ENCODE data around the gene HS1BP3. TPM values are rescaled to one million over a fixed set of nuclear protein-coding genes. Genes with fewer than 3 reads are reported as not detected.

Gene HS1BP3
- polyA plus RNA-seq, 1 experiment: 14.2 TPM

GRCh38 chr2:20641123-20641985 lies 9.5 kb downstream of the HS1BP3 start:
- no peaks in the 10 kb centered on the region for H3K27me3 ChIP-seq (ENCODE audit: control insufficient read depth, insufficient read depth, low read length)
- H3K4me3 ChIP-seq (ENCODE audit: low read depth, low read length): no peak overlapping the region
- TF ChIP-seq CTCF (IDR thresholded peaks at IDR 0.05; ENCODE audit: low read depth, low read length): no peak
- no peak for DNase-seq (ENCODE audit: low read depth, low spot score)
- H3K27ac ChIP-seq (ENCODE audit: low read depth, low read length): no peak overlapping the region
- ChIA-PET CTCF (interaction anchor here (0.6 to 4.9 kb wide), 23 partner anchors 10 to 351 kb away, joined by 3 to 118 read pairs (median 11); partner anchors contain the start of genes HS1BP3 and RHOB), POLR2A (interaction anchor here (1.7 to 1.8 kb wide), 2 partner anchors 195 to 197 kb away, joined by 6 to 13 read pairs; partner anchors contain the start of gene RHOB)
- H3K9me3 ChIP-seq (ENCODE audit: control insufficient read depth, insufficient read depth, low read length): no peaks in the 10 kb centered on the region

GRCh38 chr2:20640411-20641122 lies 10.3 kb downstream of the HS1BP3 start:
- CTCF ChIA-PET: interaction anchor here (0.8 to 4.9 kb wide), 8 partner anchors 11 to 244 kb away, joined by 3 to 79 read pairs (median 15); partner anchors contain the start of gene HS1BP3
- POLR2A ChIA-PET: interaction anchor here (1.7 kb wide), 1 partner anchor 194 kb away, joined by 7 read pairs; the partner anchor contains the start of gene RHOB
- H3K27ac ChIP-seq (ENCODE audit: low read depth, low read length): no peak overlapping the region

DNA sequence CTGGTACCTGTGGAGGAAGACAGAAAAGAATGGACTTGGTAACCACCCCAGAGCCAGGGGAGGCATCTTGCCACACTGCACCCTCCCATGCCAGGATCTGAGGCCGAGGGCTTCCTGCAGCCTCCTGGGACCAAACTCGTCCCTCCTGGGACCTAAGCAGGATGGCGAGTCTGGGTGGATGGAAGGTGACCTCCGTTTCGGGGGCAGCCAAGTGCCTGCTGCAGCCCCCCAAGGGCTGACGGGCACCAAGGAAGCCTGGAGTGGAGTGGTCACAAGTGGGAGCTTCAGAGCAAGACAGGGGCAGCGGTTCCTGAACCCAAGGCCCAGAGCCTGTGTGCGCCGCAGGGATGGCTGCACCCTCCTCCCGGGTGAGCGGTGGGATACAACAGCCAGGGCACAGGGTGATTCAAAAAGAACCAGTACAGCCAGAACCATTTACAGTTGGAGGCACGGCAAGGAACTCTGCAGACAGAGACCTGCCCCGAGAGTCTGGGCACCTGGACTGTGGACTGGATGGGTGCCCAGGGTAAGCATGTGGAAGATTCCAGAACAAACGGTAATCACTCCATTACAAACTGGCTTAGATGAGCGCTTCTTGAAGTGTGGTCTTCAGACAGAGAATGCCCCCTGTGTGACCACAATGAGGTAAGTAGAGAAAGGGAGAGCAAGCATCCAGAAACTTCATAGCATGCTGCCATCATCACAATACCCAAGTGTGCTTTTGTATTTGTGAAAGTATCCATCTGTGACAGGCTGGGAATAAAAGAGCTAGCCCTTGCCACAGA lies 12.1 kb downstream of the HS1BP3 start:
- H3K27ac ChIP-seq (ENCODE audit: low read depth, low read length): no peak overlapping the region
- CTCF ChIA-PET: interaction anchor here (0.7 to 2.0 kb wide), 4 partner anchors 192 to 228 kb away, joined by 3 to 7 read pairs (median 7); partner anchors contain the start of gene RHOB
- no peak for DNase-seq (ENCODE audit: low read depth, low spot score)
- POLR2A ChIA-PET: interaction anchor here (1.7 kb wide), 1 partner anchor 192 kb away, joined by 7 read pairs; the partner anchor contains the start of gene RHOB
- no peak for TF ChIP-seq CTCF (IDR thresholded peaks at IDR 0.05; ENCODE audit: low read depth, low read length)
- no peak overlapping the region for H3K4me3 ChIP-seq (ENCODE audit: low read depth, low read length)
- H3K9me3 ChIP-seq (ENCODE audit: control insufficient read depth, insufficient read depth, low read length): no peaks in the 10 kb centered on the region
- H3K27me3 ChIP-seq (ENCODE audit: control insufficient read depth, insufficient read depth, low read length): no peaks in the 10 kb centered on the region

More at GRCh38 chr2:20640411-20641122, 10.3 kb downstream of the HS1BP3 start:
- Histone ChIP-seq H3K27me3 (ENCODE audit: control insufficient read depth, insufficient read depth, low read length) (no peaks in the 10 kb centered on the region), H3K9me3 (ENCODE audit: control insufficient read depth, insufficient read depth, low read length) (no peaks in the 10 kb centered on the region), H3K4me3 (ENCODE audit: low read depth, low read length) (no peak overlapping the region)
- DNase-seq (ENCODE audit: low read depth, low spot score): no peak
- no peak for TF ChIP-seq CTCF (IDR thresholded peaks at IDR 0.05; ENCODE audit: low read depth, low read length)

GRCh38 chr2:20638014-20638413 lies 12.9 kb downstream of the HS1BP3 start:
- ChIA-PET POLR2A (no interaction called here), CTCF (interaction anchor here (0.7 to 2.2 kb wide), 4 partner anchors 20 to 196 kb away, joined by 3 to 9 read pairs (median 7); partner anchors contain the start of gene RHOB)
- no peaks in the 10 kb centered on the region; the same call in 1 of the 2 replicates for H3K9me3 ChIP-seq (ENCODE audit: control insufficient read depth, insufficient read depth, low read length)
- no peaks in the 10 kb centered on the region for H3K27me3 ChIP-seq (ENCODE audit: control insufficient read depth, insufficient read depth, low read length)
- H3K27ac ChIP-seq (ENCODE audit: low read depth, low read length): no peak overlapping the region
- DNase-seq (ENCODE audit: low read depth, low spot score): no peak
- no peak for TF ChIP-seq CTCF (IDR thresholded peaks at IDR 0.05; ENCODE audit: low read depth, low read length)
- H3K4me3 ChIP-seq (ENCODE audit: low read depth, low read length): no peak overlapping the region
